ENCODE results near the gene IRF6. TPM values are rescaled to one million over a fixed set of nuclear protein-coding genes. Genes with fewer than 3 reads are reported as not detected.

Gene IRF6
- total and polyA plus RNA-seq, 2 donors (not counting 1 experiment from before 2014, with no cell fraction given) = 0.66 to 1.00 TPM

DNA sequence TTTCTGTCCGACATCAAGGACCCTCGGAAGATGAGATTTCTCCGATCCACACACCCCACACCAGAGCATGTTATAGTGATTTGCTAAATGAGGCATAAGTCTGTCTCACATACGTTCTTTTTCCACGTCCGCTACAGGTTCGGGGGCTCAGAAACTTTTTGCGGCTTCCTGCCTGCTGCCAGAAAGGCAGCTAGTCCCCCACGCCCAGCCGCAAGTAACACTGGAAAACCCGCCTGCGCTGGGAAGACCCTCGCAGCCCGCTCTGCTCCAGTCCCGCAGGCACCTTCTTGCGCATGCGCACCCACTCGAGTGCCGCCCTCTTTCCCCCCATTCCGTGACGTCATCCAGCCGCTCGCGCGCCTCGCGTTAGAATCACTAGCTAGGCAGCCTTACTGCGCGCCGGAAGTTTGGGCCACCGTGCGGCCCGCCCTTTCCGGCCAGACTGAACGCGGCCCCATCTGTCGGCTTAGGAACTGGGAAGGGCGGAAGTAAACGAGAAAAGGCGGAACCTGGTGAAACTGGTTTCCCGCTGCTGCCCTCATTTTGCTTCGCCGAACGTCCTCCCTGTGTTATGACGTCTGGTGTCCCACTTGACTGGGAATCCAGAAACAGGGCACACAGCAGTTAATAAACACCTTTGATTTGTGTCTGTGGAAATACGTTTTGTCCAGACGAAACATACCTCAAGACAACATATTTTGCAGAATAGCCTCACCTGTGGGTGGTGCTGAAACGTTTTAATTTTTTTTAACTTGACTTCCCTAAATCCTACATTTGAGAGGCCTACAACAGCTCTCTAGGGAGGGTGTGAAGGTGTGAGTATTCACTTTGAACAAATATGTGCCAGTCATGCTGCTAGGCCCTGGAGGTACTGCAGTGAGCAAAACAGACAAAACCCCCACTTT, 21.4 kb downstream of the IRF6 start, which contains the start of gene C1orf74:
Gene C1orf74, minus strand, starts transcription at position 295 of the 905 bp plus-strand sequence. CDS start 925 bp downstream, outside the sequence.
- Histone ChIP-seq H3K27ac (ENCODE audit: insufficient read depth, low read length) (peak within 1 kb of the TSS; percentile 71), H3K9ac (ENCODE audit: insufficient read depth, low read length) (peak within 1 kb of the TSS; percentile 78), H4K20me1 (ENCODE audit: control insufficient read depth, extremely low read depth, insufficient read depth, low read length) (no peaks in the 10 kb centered on the region), H3K4me2 (ENCODE audit: extremely low read depth, insufficient read depth, low read length) (peak within 1 kb of the TSS; percentile 73), H3K4me1 (ENCODE audit: control insufficient read depth, extremely low read depth, insufficient read depth, low read length) (no peaks in the 10 kb centered on the region), H3K36me3 (ENCODE audit: control insufficient read depth, insufficient read depth, low read length) (no peaks in the 10 kb centered on the region), H3K4me3 (replicated peaks in 1 of 4; ENCODE audit: control extremely low read depth in 1 of 4, insufficient read depth in 1 of 4, low read depth in 3 of 4, low read length in 4 of 4) (peak within 1 kb of the TSS; percentile 58 to 98 (median 88)), H2AFZ (ENCODE audit: low read length) (peak within 1 kb of the TSS; percentile 96), H3K9me3 (ENCODE audit: control insufficient read depth, insufficient read depth, low read depth, low read length) (no peaks in the 10 kb centered on the region), H3K79me2 (ENCODE audit: control insufficient read depth, insufficient read depth, low read length) (no peaks in the 10 kb centered on the region), H3K27me3 (ENCODE audit: control insufficient read depth, insufficient read depth, low read length) (peaks cover 4% of the 10 kb centered on the region)
- DNase-seq (ENCODE audit: low read depth in 2 of 2) = peak; percentile 96 to 97
- no peak for TF ChIP-seq EZH2 (IDR thresholded peaks at IDR 0.05; ENCODE audit: low read length, missing control alignments)
- TF ChIP-seq, protein P1, sequence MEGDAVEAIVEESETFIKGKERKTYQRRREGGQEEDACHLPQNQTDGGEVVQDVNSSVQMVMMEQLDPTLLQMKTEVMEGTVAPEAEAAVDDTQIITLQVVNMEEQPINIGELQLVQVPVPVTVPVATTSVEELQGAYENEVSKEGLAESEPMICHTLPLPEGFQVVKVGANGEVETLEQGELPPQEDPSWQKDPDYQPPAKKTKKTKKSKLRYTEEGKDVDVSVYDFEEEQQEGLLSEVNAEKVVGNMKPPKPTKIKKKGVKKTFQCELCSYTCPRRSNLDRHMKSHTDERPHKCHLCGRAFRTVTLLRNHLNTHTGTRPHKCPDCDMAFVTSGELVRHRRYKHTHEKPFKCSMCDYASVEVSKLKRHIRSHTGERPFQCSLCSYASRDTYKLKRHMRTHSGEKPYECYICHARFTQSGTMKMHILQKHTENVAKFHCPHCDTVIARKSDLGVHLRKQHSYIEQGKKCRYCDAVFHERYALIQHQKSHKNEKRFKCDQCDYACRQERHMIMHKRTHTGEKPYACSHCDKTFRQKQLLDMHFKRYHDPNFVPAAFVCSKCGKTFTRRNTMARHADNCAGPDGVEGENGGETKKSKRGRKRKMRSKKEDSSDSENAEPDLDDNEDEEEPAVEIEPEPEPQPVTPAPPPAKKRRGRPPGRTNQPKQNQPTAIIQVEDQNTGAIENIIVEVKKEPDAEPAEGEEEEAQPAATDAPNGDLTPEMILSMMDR (conservative IDR thresholded peaks at IDR 0.05 in 1 of 2, IDR thresholded peaks at IDR 0.05 in 1 of 2; ENCODE audit: low read depth in 1 of 2, low read length in 2 of 2) = no peak

- no peak for DNase-seq (ENCODE audit: low read depth in 2 of 2)
- no peaks in the 10 kb centered on the region for H3K4me1 ChIP-seq (ENCODE audit: control insufficient read depth, extremely low read depth, insufficient read depth, low read length)
- no peaks in the 10 kb centered on the region for H3K36me3 ChIP-seq (ENCODE audit: control insufficient read depth, insufficient read depth, low read length)
- H3K27ac ChIP-seq (ENCODE audit: insufficient read depth, low read length) = no peak overlapping the region
- no peak for TF ChIP-seq EZH2 (IDR thresholded peaks at IDR 0.05; ENCODE audit: low read length, missing control alignments)
- TF ChIP-seq, protein P1 (conservative IDR thresholded peaks at IDR 0.05 in 1 of 2, IDR thresholded peaks at IDR 0.05 in 1 of 2; ENCODE audit: low read depth in 1 of 2, low read length in 2 of 2) = no peak
- H3K79me2 ChIP-seq (ENCODE audit: control insufficient read depth, insufficient read depth, low read length) = no peaks in the 10 kb centered on the region
- peak overlapping the region; percentile 73 for H3K4me2 ChIP-seq (ENCODE audit: extremely low read depth, insufficient read depth, low read length)
- H3K27me3 ChIP-seq (ENCODE audit: control insufficient read depth, insufficient read depth, low read length) = peaks cover under 1% of the 10 kb centered on the region
- peak overlapping the region; percentile 58 to 98 (median 88) for H3K4me3 ChIP-seq (replicated peaks in 1 of 4; ENCODE audit: control extremely low read depth in 1 of 4, insufficient read depth in 1 of 4, low read depth in 3 of 4, low read length in 4 of 4)
- H2AFZ ChIP-seq (ENCODE audit: low read length) = no peak overlapping the region
- H4K20me1 ChIP-seq (ENCODE audit: control insufficient read depth, extremely low read depth, insufficient read depth, low read length) = no peaks in the 10 kb centered on the region
- no peak overlapping the region for H3K9ac ChIP-seq (ENCODE audit: insufficient read depth, low read length)
- H3K9me3 ChIP-seq (ENCODE audit: control insufficient read depth, insufficient read depth, low read depth, low read length) = no peaks in the 10 kb centered on the region
These were observed 22.6 kb downstream of the IRF6 start for GRCh38 chr1:209783386-209783785.

- Histone ChIP-seq H2AFZ (ENCODE audit: low read length) (no peak overlapping the region), H3K27ac (ENCODE audit: insufficient read depth, low read length) (no peak overlapping the region), H3K4me3 (replicated peaks in 1 of 4; ENCODE audit: control extremely low read depth in 1 of 4, insufficient read depth in 1 of 4, low read depth in 3 of 4, low read length in 4 of 4) (no peak overlapping the region), H3K36me3 (ENCODE audit: control insufficient read depth, insufficient read depth, low read length) (no peaks in the 10 kb centered on the region), H3K9me3 (ENCODE audit: control insufficient read depth, insufficient read depth, low read depth, low read length) (no peaks in the 10 kb centered on the region), H3K27me3 (ENCODE audit: control insufficient read depth, insufficient read depth, low read length) (no peaks in the 10 kb centered on the region), H3K4me1 (ENCODE audit: control insufficient read depth, extremely low read depth, insufficient read depth, low read length) (no peaks in the 10 kb centered on the region), H3K4me2 (ENCODE audit: extremely low read depth, insufficient read depth, low read length) (no peak overlapping the region), H3K79me2 (ENCODE audit: control insufficient read depth, insufficient read depth, low read length) (no peaks in the 10 kb centered on the region), H4K20me1 (ENCODE audit: control insufficient read depth, extremely low read depth, insufficient read depth, low read length) (no peaks in the 10 kb centered on the region), H3K9ac (ENCODE audit: insufficient read depth, low read length) (no peak overlapping the region)
- no peak for TF ChIP-seq EZH2 (IDR thresholded peaks at IDR 0.05; ENCODE audit: low read length, missing control alignments)
- TF ChIP-seq, protein P1 (conservative IDR thresholded peaks at IDR 0.05 in 1 of 2, IDR thresholded peaks at IDR 0.05 in 1 of 2; ENCODE audit: low read depth in 1 of 2, low read length in 2 of 2) = no peak
- DNase-seq (ENCODE audit: low read depth in 2 of 2) = no peak
These were observed 25.7 kb downstream of the IRF6 start for GRCh38 chr1:209780268-209780667.

Measured in fibroblast of lung (primary cell).